K562 treated with DMSO at 1 percent for 12 hours (cell line): ENCODE measurements around the gene BUD23. TPM values are rescaled to one million over a fixed set of nuclear protein-coding genes. Genes with fewer than 3 reads are reported as not detected.

Experiments
- total RNA-seq: library from RNA; unstranded; fragments of 300-600 nt; gene quantifications from 2 replicates; pipeline ENCODE4 v1.2.3, GENCODE V29; 2022; ENCODE audit not compliant: insufficient read depth

BUD23 gene
- total RNA-seq: 129 and 139 TPM in 2 replicates

GRCh38 chr7:73683056-73683787 is at the start of gene BUD23, which contains the start of gene DNAJC30:
Gene BUD23, plus strand, starts transcription at chr7:73683597. Its CDS starts 29 bp downstream, at chr7:73683626.
Gene DNAJC30, minus strand, starts transcription at chr7:73683453. Its CDS starts 30 bp downstream, at chr7:73683423.

GRCh38 chr7:73667344-73668102 is 15.9 kb upstream of the BUD23 start, which contains the start of gene VPS37D:
Gene VPS37D, plus strand, starts transcription at chr7:73667831. Its CDS starts 128 bp downstream, at chr7:73667959.

GRCh38 chr7:73718905-73719805 is 35.8 kb downstream of the BUD23 start, which contains the start of gene STX1A:
Gene STX1A, minus strand, starts transcription at chr7:73719669. Its CDS starts 38 bp downstream, at chr7:73719631.

GRCh38 chr7:73738612-73739386 is 55.4 kb downstream of the BUD23 start, which contains the start of gene ABHD11:
Gene ABHD11, minus strand, starts transcription at chr7:73738802. Its CDS starts 32 bp downstream, at chr7:73738770.

Other genes with a start within 250 kb of the BUD23 start
- gene FZD9, start 249.8 kb upstream of the BUD23 start, total RNA-seq: 1.4 and 2.3 TPM in 2 replicates
- 23.5 and 79.9 TPM in 2 replicates for gene BAZ1B, start 161.3 kb upstream of the BUD23 start, total RNA-seq
- 78.6 and 99.6 TPM in 2 replicates for gene BCL7B, start 125.9 kb upstream of the BUD23 start, total RNA-seq
- 39.9 and 48.8 TPM in 2 replicates for gene TBL2, start 105.0 kb upstream of the BUD23 start, total RNA-seq
- gene MLXIPL, start 59.1 kb upstream of the BUD23 start, total RNA-seq: 12.2 and 28.9 TPM in 2 replicates
- 2.9 and 4.6 TPM in 2 replicates for gene VPS37D, start 15.8 kb upstream of the BUD23 start, total RNA-seq
- gene DNAJC30, start 144 bp upstream of the BUD23 start, total RNA-seq: 4.2 and 6.4 TPM in 2 replicates
- gene STX1A, start 36.1 kb downstream of the BUD23 start, total RNA-seq: 10.1 and 15.4 TPM in 2 replicates
- gene ABHD11, start 55.2 kb downstream of the BUD23 start, total RNA-seq: 16.4 and 16.9 TPM in 2 replicates
- gene CLDN3, start 86.7 kb downstream of the BUD23 start, total RNA-seq: not detected in 2 replicates
- gene CLDN4, start 147.4 kb downstream of the BUD23 start, total RNA-seq: 0.14 and 0.34 TPM in 2 replicates
- not detected in 2 replicates for gene METTL27, start 158.9 kb downstream of the BUD23 start, total RNA-seq
- not detected in 2 replicates for gene TMEM270, start 177.6 kb downstream of the BUD23 start, total RNA-seq